Tibial nerve (tissue), 4 donors: ENCODE results near the gene EPN3.

Experiments used
- EP300 ChIP-seq, 2 donors: sonication (generic); formaldehyde crosslinking; IDR thresholded peaks; one replicate each; pipeline ENCODE4 v1.6.1; 2017; ENCODE audit warnings: antibody characterized with exemption in 2 of 2, mild to moderate bottlenecking in 1 of 2
- TF ChIP-seq, protein P1 (sequence below), 5 experiments: fragments of 200-600 bp in 3 of 5; fragments of 450-650 bp in 2 of 5; sonication (generic) in 3 of 5; IDR thresholded peaks; one replicate each; pipeline ENCODE4 v1.5.1; 2016 to 2019; ENCODE audit warnings: antibody characterized with exemption in 5 of 5, mild to moderate bottlenecking in 3 of 5, moderate library complexity in 2 of 5

DNA sequence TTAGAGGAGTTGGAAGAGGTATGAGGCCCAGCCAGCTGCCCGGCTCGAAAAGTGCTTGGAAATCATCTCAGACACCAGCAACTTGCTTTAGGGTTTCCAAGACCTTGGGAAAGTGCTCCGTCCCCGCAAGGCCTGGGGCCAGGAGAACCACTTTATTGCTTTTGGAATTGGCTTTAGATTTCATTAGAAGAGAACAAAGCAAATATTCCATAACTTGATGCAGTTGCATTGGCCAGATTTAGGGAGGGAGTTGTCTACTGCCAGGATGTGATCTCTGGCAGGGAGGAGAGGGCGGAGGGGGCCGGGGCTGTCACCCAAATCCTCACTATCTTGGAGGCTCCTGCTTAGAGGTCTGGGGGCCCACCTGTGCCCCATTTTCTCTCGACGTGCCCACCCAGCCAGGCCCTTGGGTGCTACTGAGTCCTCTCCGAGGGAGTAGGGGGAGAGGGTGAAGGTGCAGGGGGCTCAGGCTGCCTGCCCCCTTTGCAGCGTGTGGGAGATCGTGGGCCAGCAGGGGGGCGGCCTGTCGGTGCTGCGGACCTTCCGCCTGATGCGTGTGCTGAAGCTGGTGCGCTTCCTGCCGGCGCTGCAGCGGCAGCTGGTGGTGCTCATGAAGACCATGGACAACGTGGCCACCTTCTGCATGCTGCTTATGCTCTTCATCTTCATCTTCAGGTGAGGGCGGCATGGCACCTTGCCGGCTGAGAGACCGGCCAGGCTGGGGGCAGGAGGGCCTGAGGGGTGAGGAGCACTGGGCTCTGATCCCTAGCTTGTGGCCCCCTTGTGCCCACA is 58.6 kb downstream of the EPN3 start:
- TF ChIP-seq, protein P1, sequence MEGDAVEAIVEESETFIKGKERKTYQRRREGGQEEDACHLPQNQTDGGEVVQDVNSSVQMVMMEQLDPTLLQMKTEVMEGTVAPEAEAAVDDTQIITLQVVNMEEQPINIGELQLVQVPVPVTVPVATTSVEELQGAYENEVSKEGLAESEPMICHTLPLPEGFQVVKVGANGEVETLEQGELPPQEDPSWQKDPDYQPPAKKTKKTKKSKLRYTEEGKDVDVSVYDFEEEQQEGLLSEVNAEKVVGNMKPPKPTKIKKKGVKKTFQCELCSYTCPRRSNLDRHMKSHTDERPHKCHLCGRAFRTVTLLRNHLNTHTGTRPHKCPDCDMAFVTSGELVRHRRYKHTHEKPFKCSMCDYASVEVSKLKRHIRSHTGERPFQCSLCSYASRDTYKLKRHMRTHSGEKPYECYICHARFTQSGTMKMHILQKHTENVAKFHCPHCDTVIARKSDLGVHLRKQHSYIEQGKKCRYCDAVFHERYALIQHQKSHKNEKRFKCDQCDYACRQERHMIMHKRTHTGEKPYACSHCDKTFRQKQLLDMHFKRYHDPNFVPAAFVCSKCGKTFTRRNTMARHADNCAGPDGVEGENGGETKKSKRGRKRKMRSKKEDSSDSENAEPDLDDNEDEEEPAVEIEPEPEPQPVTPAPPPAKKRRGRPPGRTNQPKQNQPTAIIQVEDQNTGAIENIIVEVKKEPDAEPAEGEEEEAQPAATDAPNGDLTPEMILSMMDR (IDR thresholded peaks at IDR 0.05): no peak
- TF ChIP-seq EP300 (IDR thresholded peaks at IDR 0.05): no peak
